Liver (tissue), 9 donors: Measurements from ENCODE around the gene TCF25. TPM values are rescaled to one million over a fixed set of nuclear protein-coding genes. Genes with fewer than 3 reads are reported as not detected.

Experiments used
- DNase-seq: peaks from one replicate; pipeline ENCODE4 v3.0.0-alpha.2; 2017; ENCODE audit warnings: low spot score
- H3K27ac ChIP-seq, 2 donors: one replicate each; pipeline ENCODE4 v1.7.0; 2013; ENCODE audit warnings: inconsistent platforms in 2 of 2, low read length in 2 of 2, control low read depth in 1 of 2, low read depth in 1 of 2, mild to moderate bottlenecking in 1 of 2
- H3K27me3 ChIP-seq, 4 donors: one replicate each; pipeline versions ENCODE4 v1.6.1 to v1.7.0; 2013; ENCODE audit warnings: low read length in 3 of 4, inconsistent platforms in 1 of 4, mild to moderate bottlenecking in 1 of 4, moderate library complexity in 1 of 4; ENCODE audit not compliant: control insufficient read depth in 4 of 4, insufficient read depth in 4 of 4
- H3K36me3 ChIP-seq, 4 donors: one replicate each; pipeline versions ENCODE4 v1.6.1 to v1.7.0; 2013; ENCODE audit warnings: low read length in 3 of 4, mild to moderate bottlenecking in 3 of 4, low read depth in 1 of 4, moderate library complexity in 1 of 4; ENCODE audit not compliant: control insufficient read depth in 4 of 4, insufficient read depth in 3 of 4
- H3K4me1 ChIP-seq, 4 donors: one replicate each; pipeline versions ENCODE4 v1.6.1 to v1.7.0; 2013; ENCODE audit warnings: low read length in 3 of 4, mild to moderate bottlenecking in 3 of 4, moderate library complexity in 1 of 4; ENCODE audit not compliant: control insufficient read depth in 4 of 4, insufficient read depth in 4 of 4
- H3K4me3 ChIP-seq, 3 donors: one replicate each; pipeline versions ENCODE4 v1.6.1 to v1.7.0; 2013; ENCODE audit warnings: low read length in 3 of 3, control low read depth in 1 of 3, low read depth in 1 of 3, mild to moderate bottlenecking in 1 of 3
- H3K9ac ChIP-seq, 2 donors: one replicate each; pipeline ENCODE4 v1.7.0; 2013; ENCODE audit warnings: low read length in 2 of 2, mild to moderate bottlenecking in 2 of 2, moderate library complexity in 2 of 2, control low read depth in 1 of 2, low read depth in 1 of 2
- H3K9me3 ChIP-seq, 4 donors: one replicate each; pipeline versions ENCODE4 v1.6.1 to v1.7.0; 2013; ENCODE audit warnings: low read length in 3 of 4; ENCODE audit not compliant: control insufficient read depth in 4 of 4
- EGR1 ChIP-seq, 2 donors: IDR thresholded peaks; 2 replicates each; pipeline ENCODE4 v1.6.1; 2016 to 2018; ENCODE audit warnings: antibody characterized with exemption in 2 of 2, low read depth in 2 of 2
- FOXA1 ChIP-seq: IDR thresholded peaks from 2 replicates; pipeline ENCODE4 v1.6.1; 2016; ENCODE audit warnings: antibody characterized with exemption
- FOXA2 ChIP-seq: IDR thresholded peaks from 2 replicates; pipeline ENCODE4 v1.6.1; 2016; ENCODE audit warnings: antibody characterized with exemption
- GABPA ChIP-seq, 2 donors: IDR thresholded peaks in 1 of 2; conservative IDR thresholded peaks in 1 of 2; 2 replicates each; pipeline ENCODE4 v1.6.1; 2016; ENCODE audit warnings: antibody characterized with exemption in 2 of 2, mild to moderate bottlenecking in 1 of 2, moderate library complexity in 1 of 2
- HNF4A ChIP-seq, 2 donors: conservative IDR thresholded peaks; 2 replicates each; pipeline ENCODE4 v1.6.1; 2016; ENCODE audit warnings: antibody characterized with exemption in 2 of 2, mild to moderate bottlenecking in 2 of 2
- HNF4G ChIP-seq: IDR thresholded peaks from 2 replicates; pipeline ENCODE4 v1.6.1; 2016; ENCODE audit warnings: antibody characterized with exemption
- JUND ChIP-seq, 2 donors: IDR thresholded peaks; 2 replicates each; pipeline ENCODE4 v1.6.1; 2016; ENCODE audit warnings: antibody characterized with exemption in 2 of 2
- NR2F2 ChIP-seq: IDR thresholded peaks from 2 replicates; pipeline ENCODE4 v1.6.1; 2016; ENCODE audit warnings: antibody characterized with exemption
- RAD21 ChIP-seq, 2 donors: IDR thresholded peaks; 2 replicates each; pipeline ENCODE4 v1.6.1; 2016; ENCODE audit warnings: antibody characterized with exemption in 2 of 2, mild to moderate bottlenecking in 2 of 2
- RXRA ChIP-seq, 2 donors: IDR thresholded peaks; 2 replicates each; pipeline ENCODE4 v1.6.1; 2017 to 2018; ENCODE audit warnings: antibody characterized with exemption in 2 of 2, mild to moderate bottlenecking in 1 of 2
- SP1 ChIP-seq: IDR thresholded peaks from 2 replicates; pipeline ENCODE4 v1.6.1; 2018; ENCODE audit warnings: antibody characterized with exemption, mild to moderate bottlenecking
- TAF1 ChIP-seq: conservative IDR thresholded peaks from 2 replicates; pipeline ENCODE4 v1.6.1; 2016; ENCODE audit warnings: antibody characterized with exemption, mild to moderate bottlenecking
- YY1 ChIP-seq: IDR thresholded peaks from 2 replicates; pipeline ENCODE4 v1.6.1; 2016; ENCODE audit warnings: antibody characterized with exemption, mild to moderate bottlenecking
- WGBS: extraction: QIAGEN DNeasy Blood & Tissue Kit; methylation state at CpG from one replicate; pipeline ENCODE4 v1.1.7; 2013; 5-methylcytosine and 5-hydroxymethylcytosine counted together
- polyA plus RNA-seq, 2 donors: library from polyadenylated mRNA; stranded (reverse) in 1 of 2; unstranded in 1 of 2; fragments of 200-250 nt in 1 of 2; fragments of >200 nt in 1 of 2; fragmentation: Nextera tagmentation in 1 of 2; extraction: Ambion mirVana in 1 of 2; gene quantifications; one replicate each; pipeline versions ENCODE4 v1.2.1 to v1.2.3, GENCODE V29; 2013 to 2015
- total RNA-seq, 2 donors: library from RNA; depleted of rRNA; stranded (reverse); fragments of >200 nt; gene quantifications; one replicate each; pipeline ENCODE4 v1.2.3, GENCODE V29; 2014
- TF ChIP-seq, protein P1 (sequence below): fragments of 150-350 bp; IDR thresholded peaks from 2 replicates; pipeline ENCODE4 v1.5.1; 2017; ENCODE audit warnings: improper control_type of control experiment, low read depth, low read length; ENCODE audit not compliant: missing input control
- TF ChIP-seq, protein P2 (sequence below): IDR thresholded peaks from 2 replicates; pipeline ENCODE4 v1.6.1; 2016; ENCODE audit warnings: antibody characterized with exemption
- TF ChIP-seq, protein P3 (sequence below): IDR thresholded peaks from 2 replicates; pipeline ENCODE4 v1.6.1; 2016; ENCODE audit warnings: antibody characterized with exemption
- TF ChIP-seq, protein P4 (sequence below): IDR thresholded peaks from 2 replicates; pipeline ENCODE4 v1.6.1; 2016; ENCODE audit warnings: antibody characterized with exemption, mild to moderate bottlenecking
- TF ChIP-seq, protein P5 (sequence below): IDR thresholded peaks from 2 replicates; pipeline ENCODE4 v1.6.1; 2016; ENCODE audit warnings: antibody characterized with exemption
- donor health status: healthy.
- donor health status: healthy.
- donor health status: healthy.
- donor health status: healthy.
- donor health status: healthy.

Gene TCF25
- total and polyA plus RNA-seq, 4 donors: 59.6 to 98.8 (median 76.8) TPM

DNA sequence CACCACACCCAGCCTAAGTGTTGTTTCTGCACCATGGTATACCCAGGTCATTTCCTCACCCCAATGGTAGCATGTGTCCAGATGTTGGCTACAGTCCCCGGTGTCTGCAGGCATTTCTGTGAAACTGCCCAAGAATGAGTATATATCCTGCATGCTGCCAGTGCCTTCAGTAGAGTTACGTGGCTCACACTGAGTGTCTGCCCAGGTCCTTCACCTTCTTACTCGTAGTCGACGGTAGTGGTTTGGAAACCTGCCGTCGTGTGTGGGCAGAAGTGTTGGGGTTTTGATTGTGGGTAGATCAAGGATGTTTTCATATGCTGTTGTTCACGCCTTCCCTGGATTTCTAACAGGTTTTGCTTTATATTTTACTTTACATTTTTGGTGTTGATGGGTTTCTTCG, 16.8 kb downstream of the TCF25 start:
- no peaks in the 10 kb centered on the region for H3K9me3 ChIP-seq
- H3K36me3 ChIP-seq: peaks cover 41 to 73% (median 47%) of the 10 kb centered on the region in 4 donors
- no peak overlapping the region for H3K9ac ChIP-seq
- H3K4me1 ChIP-seq: no peaks in the 10 kb centered on the region
- H3K4me3 ChIP-seq: no peak overlapping the region
- DNase-seq: no peak
- no peaks in the 10 kb centered on the region for H3K27me3 ChIP-seq
- TF ChIP-seq RXRA (IDR thresholded peaks at IDR 0.05) (no peak), FOXA2 (no peak), HNF4G (no peak), NR2F2 (no peak), JUND (IDR thresholded peaks at IDR 0.05) (no peak), EGR1 (IDR thresholded peaks at IDR 0.05; ENCODE audit: low read depth in 2 of 2) (no peak), RAD21 (IDR thresholded peaks at IDR 0.05) (no peak), HNF4A (conservative IDR thresholded peaks at IDR 0.05) (no peak), TAF1 (no peak), YY1 (no peak)
- TF ChIP-seq, protein P1, sequence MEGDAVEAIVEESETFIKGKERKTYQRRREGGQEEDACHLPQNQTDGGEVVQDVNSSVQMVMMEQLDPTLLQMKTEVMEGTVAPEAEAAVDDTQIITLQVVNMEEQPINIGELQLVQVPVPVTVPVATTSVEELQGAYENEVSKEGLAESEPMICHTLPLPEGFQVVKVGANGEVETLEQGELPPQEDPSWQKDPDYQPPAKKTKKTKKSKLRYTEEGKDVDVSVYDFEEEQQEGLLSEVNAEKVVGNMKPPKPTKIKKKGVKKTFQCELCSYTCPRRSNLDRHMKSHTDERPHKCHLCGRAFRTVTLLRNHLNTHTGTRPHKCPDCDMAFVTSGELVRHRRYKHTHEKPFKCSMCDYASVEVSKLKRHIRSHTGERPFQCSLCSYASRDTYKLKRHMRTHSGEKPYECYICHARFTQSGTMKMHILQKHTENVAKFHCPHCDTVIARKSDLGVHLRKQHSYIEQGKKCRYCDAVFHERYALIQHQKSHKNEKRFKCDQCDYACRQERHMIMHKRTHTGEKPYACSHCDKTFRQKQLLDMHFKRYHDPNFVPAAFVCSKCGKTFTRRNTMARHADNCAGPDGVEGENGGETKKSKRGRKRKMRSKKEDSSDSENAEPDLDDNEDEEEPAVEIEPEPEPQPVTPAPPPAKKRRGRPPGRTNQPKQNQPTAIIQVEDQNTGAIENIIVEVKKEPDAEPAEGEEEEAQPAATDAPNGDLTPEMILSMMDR: no peak
- TF ChIP-seq, protein P2, sequence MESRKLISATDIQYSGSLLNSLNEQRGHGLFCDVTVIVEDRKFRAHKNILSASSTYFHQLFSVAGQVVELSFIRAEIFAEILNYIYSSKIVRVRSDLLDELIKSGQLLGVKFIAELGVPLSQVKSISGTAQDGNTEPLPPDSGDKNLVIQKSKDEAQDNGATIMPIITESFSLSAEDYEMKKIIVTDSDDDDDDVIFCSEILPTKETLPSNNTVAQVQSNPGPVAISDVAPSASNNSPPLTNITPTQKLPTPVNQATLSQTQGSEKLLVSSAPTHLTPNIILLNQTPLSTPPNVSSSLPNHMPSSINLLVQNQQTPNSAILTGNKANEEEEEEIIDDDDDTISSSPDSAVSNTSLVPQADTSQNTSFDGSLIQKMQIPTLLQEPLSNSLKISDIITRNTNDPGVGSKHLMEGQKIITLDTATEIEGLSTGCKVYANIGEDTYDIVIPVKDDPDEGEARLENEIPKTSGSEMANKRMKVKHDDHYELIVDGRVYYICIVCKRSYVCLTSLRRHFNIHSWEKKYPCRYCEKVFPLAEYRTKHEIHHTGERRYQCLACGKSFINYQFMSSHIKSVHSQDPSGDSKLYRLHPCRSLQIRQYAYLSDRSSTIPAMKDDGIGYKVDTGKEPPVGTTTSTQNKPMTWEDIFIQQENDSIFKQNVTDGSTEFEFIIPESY: no peak
- TF ChIP-seq, protein P3, sequence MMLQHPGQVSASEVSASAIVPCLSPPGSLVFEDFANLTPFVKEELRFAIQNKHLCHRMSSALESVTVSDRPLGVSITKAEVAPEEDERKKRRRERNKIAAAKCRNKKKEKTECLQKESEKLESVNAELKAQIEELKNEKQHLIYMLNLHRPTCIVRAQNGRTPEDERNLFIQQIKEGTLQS: no peak
- 88% methylated on average over 9 of the region's 9 CpGs for WGBS
- H3K27ac ChIP-seq: no peak overlapping the region

DNA sequence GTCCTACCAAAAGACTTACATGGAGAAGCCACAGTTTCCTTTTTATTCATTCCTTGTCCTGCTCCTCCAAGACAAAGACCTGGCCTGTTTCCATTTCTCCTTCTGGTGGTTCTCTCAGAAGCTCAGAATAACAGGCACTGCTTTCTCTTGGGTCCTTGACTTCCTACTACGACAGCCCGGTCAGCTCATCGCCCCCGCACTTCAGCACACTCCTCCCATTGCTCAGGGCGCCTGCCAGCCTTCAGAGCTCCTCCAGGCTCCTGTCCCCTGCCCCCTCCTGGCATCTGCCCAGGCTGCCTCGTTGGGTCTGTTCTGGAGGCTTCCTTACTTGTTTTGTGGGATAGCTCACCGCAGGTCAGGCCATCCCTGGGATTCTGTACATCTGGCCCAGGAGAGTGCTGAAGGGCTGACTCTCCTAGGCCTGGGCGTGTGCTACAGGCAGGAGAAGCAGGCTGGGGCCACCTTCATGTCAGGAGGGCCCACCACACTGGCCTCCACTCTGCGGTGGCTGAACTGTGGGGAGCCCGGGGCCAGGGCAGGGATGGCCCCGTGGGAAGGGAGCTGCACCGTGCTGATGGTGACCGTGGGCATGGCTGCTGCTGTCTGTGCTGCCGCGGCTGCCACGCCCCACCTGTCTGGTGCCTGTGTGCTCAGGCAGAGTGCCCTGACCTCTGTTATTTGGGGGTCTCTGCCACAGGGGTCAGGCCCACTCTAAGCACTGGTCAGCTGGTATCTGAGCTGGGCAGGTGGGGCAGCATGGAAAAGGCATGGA, 17.7 kb downstream of the TCF25 start:
- Histone ChIP-seq H3K27me3 (no peaks in the 10 kb centered on the region), H3K9ac (no peak overlapping the region), H3K36me3 (peaks cover 47 to 73% (median 48%) of the 10 kb centered on the region in 4 donors), H3K9me3 (no peaks in the 10 kb centered on the region), H3K4me3 (no peak overlapping the region), H3K27ac (no peak overlapping the region), H3K4me1 (no peaks in the 10 kb centered on the region)
- WGBS: 93% methylated on average over 16 of the region's 16 CpGs
- TF ChIP-seq FOXA1: no peak
- TF ChIP-seq, protein P2: no peak
- no peak for TF ChIP-seq RXRA (IDR thresholded peaks at IDR 0.05)
- TF ChIP-seq HNF4A (conservative IDR thresholded peaks at IDR 0.05): no peak
- TF ChIP-seq, protein P4, sequence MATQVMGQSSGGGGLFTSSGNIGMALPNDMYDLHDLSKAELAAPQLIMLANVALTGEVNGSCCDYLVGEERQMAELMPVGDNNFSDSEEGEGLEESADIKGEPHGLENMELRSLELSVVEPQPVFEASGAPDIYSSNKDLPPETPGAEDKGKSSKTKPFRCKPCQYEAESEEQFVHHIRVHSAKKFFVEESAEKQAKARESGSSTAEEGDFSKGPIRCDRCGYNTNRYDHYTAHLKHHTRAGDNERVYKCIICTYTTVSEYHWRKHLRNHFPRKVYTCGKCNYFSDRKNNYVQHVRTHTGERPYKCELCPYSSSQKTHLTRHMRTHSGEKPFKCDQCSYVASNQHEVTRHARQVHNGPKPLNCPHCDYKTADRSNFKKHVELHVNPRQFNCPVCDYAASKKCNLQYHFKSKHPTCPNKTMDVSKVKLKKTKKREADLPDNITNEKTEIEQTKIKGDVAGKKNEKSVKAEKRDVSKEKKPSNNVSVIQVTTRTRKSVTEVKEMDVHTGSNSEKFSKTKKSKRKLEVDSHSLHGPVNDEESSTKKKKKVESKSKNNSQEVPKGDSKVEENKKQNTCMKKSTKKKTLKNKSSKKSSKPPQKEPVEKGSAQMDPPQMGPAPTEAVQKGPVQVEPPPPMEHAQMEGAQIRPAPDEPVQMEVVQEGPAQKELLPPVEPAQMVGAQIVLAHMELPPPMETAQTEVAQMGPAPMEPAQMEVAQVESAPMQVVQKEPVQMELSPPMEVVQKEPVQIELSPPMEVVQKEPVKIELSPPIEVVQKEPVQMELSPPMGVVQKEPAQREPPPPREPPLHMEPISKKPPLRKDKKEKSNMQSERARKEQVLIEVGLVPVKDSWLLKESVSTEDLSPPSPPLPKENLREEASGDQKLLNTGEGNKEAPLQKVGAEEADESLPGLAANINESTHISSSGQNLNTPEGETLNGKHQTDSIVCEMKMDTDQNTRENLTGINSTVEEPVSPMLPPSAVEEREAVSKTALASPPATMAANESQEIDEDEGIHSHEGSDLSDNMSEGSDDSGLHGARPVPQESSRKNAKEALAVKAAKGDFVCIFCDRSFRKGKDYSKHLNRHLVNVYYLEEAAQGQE: no peak
- TF ChIP-seq, protein P1: no peak
- TF ChIP-seq, protein P3: no peak
- TF ChIP-seq YY1: no peak
- TF ChIP-seq SP1: no peak
- no peak for TF ChIP-seq HNF4G
- TF ChIP-seq FOXA2: no peak
- no peak for TF ChIP-seq RAD21 (IDR thresholded peaks at IDR 0.05)
- TF ChIP-seq, protein P5, sequence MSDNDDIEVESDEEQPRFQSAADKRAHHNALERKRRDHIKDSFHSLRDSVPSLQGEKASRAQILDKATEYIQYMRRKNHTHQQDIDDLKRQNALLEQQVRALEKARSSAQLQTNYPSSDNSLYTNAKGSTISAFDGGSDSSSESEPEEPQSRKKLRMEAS: no peak
- no peak for TF ChIP-seq JUND (IDR thresholded peaks at IDR 0.05)
- no peak for TF ChIP-seq TAF1
- no peak for TF ChIP-seq GABPA (IDR thresholded peaks at IDR 0.05 in 1 of 2, conservative IDR thresholded peaks at IDR 0.05 in 1 of 2)
- no peak for DNase-seq
